Mesothelial cell of epicardium (in vitro differentiated cells): Measurements from ENCODE around the gene MAP3K21. TPM values are rescaled to one million over a fixed set of nuclear protein-coding genes. Genes with fewer than 3 reads are reported as not detected.

Experiments used
- DNase-seq, 2 experiments: peaks; one replicate each; pipeline ENCODE4 v3.0.0; 2021; ENCODE audit warnings: low spot score in 2 of 2; ENCODE audit not compliant: unreplicated experiment in 2 of 2
- H3K27ac Mint-ChIP-seq: 2 replicates; pipeline ENCODE4 v1.8.0; 2021; ENCODE audit warnings: mixed read lengths
- H3K27me3 Mint-ChIP-seq: 2 replicates; pipeline ENCODE4 v1.8.0; 2021; ENCODE audit warnings: low read depth, mixed read lengths
- H3K36me3 Mint-ChIP-seq: 2 replicates; pipeline ENCODE4 v1.8.0; 2021; ENCODE audit warnings: mixed read lengths
- H3K4me1 Mint-ChIP-seq: 2 replicates; pipeline ENCODE4 v1.8.0; 2021; ENCODE audit warnings: mixed read lengths
- H3K4me3 Mint-ChIP-seq: 2 replicates; pipeline ENCODE4 v1.8.0; 2021; ENCODE audit warnings: mild to moderate bottlenecking, moderate library complexity, mixed read lengths
- H3K9me3 Mint-ChIP-seq: 2 replicates; pipeline ENCODE4 v1.8.0; 2021; ENCODE audit warnings: mixed read lengths
- total RNA-seq: library from RNA; stranded (reverse); gene quantifications from 3 replicates; pipeline ENCODE4 v1.2.1, GENCODE V29; 2021
- TF ChIP-seq, protein P1 (sequence below): fragments of 200-600 bp; sonication (generic); IDR thresholded peaks from one replicate; pipeline ENCODE4 v1.5.0; 2021; ENCODE audit warnings: antibody characterized with exemption; ENCODE audit not compliant: unreplicated experiment

The MAP3K21 gene
- total RNA-seq, 1 donor from 2014 or later = 6.6 TPM

DNA sequence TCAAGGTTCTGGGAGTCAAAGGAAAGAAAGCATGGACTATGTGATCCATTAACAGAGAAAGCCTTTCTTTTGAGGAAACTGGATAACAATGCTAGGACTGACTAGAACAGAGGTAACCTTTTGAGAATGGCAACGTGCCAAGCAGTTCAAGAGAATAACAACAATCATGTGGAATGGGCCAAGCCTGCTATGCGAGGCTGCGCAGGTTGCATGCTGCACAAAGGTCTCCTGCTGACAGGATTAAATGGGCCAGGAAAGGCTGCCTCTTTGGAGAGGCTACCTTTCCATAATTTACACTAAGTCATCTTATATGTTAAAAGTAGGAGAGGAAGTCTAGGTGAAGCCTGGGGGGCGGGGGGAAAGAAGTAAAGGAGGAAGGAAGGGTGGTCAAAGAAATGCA, 37.8 kb upstream of the MAP3K21 start:
- H3K36me3 Mint-ChIP-seq = peaks cover 4% of the 10 kb centered on the region
- H3K27ac Mint-ChIP-seq = no peak overlapping the region
- TF ChIP-seq, protein P1, sequence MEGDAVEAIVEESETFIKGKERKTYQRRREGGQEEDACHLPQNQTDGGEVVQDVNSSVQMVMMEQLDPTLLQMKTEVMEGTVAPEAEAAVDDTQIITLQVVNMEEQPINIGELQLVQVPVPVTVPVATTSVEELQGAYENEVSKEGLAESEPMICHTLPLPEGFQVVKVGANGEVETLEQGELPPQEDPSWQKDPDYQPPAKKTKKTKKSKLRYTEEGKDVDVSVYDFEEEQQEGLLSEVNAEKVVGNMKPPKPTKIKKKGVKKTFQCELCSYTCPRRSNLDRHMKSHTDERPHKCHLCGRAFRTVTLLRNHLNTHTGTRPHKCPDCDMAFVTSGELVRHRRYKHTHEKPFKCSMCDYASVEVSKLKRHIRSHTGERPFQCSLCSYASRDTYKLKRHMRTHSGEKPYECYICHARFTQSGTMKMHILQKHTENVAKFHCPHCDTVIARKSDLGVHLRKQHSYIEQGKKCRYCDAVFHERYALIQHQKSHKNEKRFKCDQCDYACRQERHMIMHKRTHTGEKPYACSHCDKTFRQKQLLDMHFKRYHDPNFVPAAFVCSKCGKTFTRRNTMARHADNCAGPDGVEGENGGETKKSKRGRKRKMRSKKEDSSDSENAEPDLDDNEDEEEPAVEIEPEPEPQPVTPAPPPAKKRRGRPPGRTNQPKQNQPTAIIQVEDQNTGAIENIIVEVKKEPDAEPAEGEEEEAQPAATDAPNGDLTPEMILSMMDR = no peak
- H3K4me1 Mint-ChIP-seq = peaks cover 6% of the 10 kb centered on the region
- no peak overlapping the region for H3K4me3 Mint-ChIP-seq
- DNase-seq = no peak
- no peaks in the 10 kb centered on the region for H3K9me3 Mint-ChIP-seq
- no peaks in the 10 kb centered on the region for H3K27me3 Mint-ChIP-seq

DNA sequence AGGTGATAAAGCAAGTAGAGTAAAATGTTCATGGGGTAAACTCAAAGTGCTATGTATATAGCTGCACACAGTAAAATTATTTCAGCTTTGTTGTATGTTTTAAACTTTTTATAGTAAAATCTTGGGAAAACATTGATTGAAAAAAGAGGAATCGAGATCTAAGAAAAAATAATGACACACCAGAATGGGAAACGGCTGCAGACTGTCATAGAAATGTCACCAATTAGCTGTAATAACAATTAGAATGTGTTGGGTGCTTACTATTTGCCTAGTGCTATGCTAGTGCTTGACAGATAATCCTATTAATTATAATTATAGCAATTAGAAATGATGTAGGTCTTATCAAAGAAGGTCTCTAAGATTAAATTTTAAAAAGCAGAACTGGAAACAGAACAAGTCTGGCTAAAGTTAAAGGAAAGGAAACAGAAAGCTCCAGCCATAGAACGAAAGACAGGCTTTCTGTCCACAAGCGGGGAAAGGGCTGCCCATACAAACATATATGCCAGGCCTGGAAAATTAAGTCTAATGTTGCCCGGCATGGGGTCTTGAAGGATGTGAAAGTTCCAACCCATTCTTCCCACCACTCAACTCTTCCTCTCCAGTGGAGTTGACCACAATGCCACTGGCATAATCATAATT, 37.0 kb upstream of the MAP3K21 start:
- TF ChIP-seq, protein P1 = no peak

DNA sequence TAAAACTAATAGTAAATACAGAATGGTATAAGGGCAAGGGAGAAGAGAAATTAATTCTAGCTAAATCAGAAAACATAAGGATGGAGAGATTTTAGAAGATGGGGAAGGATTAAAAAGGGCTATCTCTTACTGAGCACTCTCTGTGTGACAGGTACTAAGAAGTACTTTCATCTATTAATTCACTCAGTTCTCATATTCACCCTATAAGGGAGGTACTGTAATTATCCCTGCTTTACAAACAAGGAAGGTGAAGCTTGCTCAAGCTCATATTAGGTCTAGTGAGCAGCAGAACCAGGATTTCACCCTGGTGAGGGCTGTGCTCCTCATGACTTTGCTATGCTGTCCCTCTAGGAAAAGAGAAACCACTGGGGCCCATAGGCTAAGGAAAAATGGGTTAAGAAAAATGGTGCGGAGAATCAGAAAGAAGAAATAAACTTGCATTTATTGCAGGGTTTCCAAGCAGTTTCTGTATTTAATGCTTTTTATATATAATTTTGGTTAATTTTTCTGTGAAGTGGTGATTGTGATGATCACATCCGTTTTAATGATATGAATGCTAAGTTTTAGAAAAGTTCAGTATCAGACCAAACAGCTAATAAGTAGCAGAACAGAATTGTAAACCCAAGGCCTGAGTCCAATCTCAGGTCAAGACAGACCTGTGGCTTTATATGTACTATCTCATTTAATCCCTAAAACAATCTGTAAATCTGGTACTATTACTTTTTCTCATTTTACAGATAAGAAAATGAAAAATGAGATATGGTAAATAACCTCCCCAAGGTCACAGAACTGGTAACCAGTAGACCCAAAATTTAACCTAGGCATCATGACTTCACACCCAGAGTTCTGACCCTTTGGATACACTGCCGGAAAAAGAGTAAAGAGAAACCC, 33.7 kb upstream of the MAP3K21 start:
- TF ChIP-seq, protein P1 = no peak
- H3K27me3 Mint-ChIP-seq = no peaks in the 10 kb centered on the region
- no peaks in the 10 kb centered on the region for H3K36me3 Mint-ChIP-seq
- peaks cover 13% of the 10 kb centered on the region for H3K4me1 Mint-ChIP-seq
- no peak overlapping the region for H3K27ac Mint-ChIP-seq
- no peak for DNase-seq
- no peaks in the 10 kb centered on the region for H3K9me3 Mint-ChIP-seq
- H3K4me3 Mint-ChIP-seq = no peak overlapping the region

More for the DNA sequence above, 37.0 kb upstream of the MAP3K21 start:
- no peaks in the 10 kb centered on the region for H3K27me3 Mint-ChIP-seq
- H3K9me3 Mint-ChIP-seq = no peaks in the 10 kb centered on the region
- no peak for DNase-seq
- H3K4me3 Mint-ChIP-seq = no peak overlapping the region
- H3K36me3 Mint-ChIP-seq = peaks cover 4% of the 10 kb centered on the region
- no peak overlapping the region for H3K27ac Mint-ChIP-seq
- H3K4me1 Mint-ChIP-seq = peaks cover 12% of the 10 kb centered on the region

DNA sequence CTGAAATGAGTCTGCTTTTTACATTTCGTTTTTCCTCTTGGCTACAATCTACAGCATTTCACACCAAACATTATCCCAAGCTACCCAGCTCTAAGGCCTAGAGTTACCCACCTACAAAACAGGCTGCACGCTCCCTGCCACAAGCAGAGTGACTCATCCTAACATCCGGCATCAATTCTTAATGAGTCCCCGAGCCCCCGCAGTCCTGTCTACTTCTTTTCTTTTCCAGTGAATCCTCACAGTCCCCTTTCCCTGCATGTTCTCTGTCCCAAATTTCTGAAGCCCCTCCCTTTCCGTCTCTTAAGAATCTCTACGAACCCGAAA, 32.6 kb upstream of the MAP3K21 start:
- Mint-ChIP-seq H3K4me3 (peak overlapping the region; percentile 61), H3K4me1 (peaks cover 13% of the 10 kb centered on the region), H3K9me3 (no peaks in the 10 kb centered on the region), H3K27me3 (no peaks in the 10 kb centered on the region), H3K27ac (peak overlapping the region; percentile 28), H3K36me3 (no peaks in the 10 kb centered on the region)
- TF ChIP-seq, protein P1 = no peak
- DNase-seq = no peak

DNA sequence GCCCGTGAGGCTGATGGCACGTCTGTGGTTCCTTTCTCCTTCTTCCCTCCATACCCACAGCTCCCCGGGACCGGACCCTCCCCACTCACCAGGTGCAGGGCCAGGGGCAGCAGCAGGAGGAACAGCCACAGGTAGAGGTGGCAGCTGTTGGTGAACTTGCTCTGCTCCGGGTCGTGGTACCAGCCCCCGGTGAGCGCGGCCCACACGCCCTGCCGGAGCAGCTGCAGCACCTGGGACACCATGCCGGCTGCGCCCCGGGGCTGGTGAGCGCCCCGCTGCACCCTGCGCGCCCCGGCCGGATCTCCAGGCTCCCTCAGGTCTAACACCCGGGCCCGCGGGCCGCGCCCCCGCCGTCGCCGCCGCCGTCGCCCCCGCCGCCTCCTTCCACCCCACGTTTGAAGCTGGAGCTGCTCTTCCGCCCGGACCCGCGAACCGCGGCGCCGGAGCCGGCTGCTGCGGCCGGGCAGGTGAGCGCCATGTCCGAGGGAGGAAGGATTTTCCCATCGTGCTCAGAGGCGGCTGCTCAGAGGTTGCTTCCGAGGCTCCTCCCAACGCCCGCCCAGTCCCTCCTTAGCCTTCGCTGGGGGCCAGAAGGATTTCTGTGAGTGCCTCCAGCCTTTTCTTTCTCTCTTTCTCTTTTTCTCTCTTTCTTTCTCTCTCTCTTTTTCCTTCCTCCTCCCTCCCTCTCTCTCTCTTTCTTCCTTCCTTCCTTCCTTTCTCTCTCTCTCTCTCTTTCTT, 32.1 kb upstream of the MAP3K21 start, which contains the start of gene PCNX2:
TSS of gene PCNX2 (minus strand) at position 489 of the 738 bp plus-strand sequence. CDS start at position 242, 247 bp downstream.
- Mint-ChIP-seq H3K36me3 (no peaks in the 10 kb centered on the region), H3K27me3 (no peaks in the 10 kb centered on the region), H3K27ac (peak within 1 kb of the TSS; percentile 28), H3K4me1 (peaks cover 13% of the 10 kb centered on the region), H3K4me3 (peak within 1 kb of the TSS; percentile 75), H3K9me3 (no peaks in the 10 kb centered on the region)
- TF ChIP-seq, protein P1 = no peak
- DNase-seq = peak; percentile 22 to 55
